CD4-positive, alpha-beta T cell treated with Interleukin-17A for 1 hour (primary cell): ENCODE measurements around the gene RCOR1.
A peak's percentile ranks its signal among the peaks of the same experiment; 100 is the strongest.
"Not testable (repeated sequence)": the region's sequence is repeated elsewhere in the genome, so short reads cannot be mapped to it uniquely, and the experiment has no call there.

Experiments
- DNase-seq: peaks from one replicate; pipeline ENCODE4 v3.0.0-alpha.2; 2020

The RCOR1 gene

DNA sequence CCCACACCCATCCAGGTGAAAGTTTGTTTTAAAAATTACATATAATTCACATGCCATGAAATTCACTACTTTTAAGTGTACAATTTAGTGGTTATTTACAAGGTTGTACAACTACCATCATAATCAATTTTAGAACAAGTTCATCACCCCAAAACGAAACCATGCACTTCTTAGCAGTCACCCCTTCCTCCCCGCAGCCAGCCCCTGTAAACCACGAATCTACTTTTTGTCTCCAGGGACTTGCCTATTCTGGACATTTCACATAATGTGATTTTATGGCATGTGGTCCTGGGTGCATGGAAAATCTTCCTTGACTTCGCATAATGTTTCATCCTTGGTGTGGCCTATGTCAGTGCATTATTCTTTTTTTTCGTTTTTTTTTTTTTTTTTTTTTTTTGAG is 165.6 kb downstream of the RCOR1 start:
- DNase-seq = no peak

DNA sequence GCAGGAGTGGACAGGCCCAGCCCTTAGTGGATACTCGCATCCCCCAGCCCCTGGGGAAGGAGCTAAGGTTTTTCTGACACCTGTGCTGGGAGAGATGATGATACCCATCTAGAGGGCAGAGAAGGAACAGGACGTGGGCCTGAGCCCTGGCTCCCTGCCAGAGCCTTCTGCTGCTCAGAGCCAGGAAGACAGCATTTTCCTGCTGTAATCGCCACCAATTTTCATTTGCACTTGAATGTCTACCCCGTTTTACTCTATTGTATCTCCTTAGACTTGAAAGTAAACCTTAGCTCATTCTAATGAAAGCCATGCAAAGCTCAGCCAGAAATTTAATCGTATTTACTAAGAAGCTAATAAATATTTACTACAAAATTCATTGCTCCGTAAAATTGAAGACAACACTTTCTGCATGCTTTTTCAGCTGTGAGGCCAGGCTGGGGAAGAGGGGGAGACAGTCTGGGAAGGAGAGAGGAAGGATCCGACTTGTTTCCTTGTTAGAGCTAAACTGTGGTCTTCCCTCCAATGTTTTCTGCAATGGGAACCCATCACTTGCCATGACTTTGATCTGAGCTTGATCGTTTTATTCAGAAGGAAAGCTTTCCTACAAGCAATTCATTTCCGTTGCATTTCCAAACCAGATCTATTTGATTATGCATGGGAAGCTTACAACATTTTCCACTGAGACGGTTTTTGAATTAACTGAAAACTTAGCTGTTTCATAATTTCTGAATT is 167.2 kb downstream of the RCOR1 start:
- DNase-seq = no peak

DNA sequence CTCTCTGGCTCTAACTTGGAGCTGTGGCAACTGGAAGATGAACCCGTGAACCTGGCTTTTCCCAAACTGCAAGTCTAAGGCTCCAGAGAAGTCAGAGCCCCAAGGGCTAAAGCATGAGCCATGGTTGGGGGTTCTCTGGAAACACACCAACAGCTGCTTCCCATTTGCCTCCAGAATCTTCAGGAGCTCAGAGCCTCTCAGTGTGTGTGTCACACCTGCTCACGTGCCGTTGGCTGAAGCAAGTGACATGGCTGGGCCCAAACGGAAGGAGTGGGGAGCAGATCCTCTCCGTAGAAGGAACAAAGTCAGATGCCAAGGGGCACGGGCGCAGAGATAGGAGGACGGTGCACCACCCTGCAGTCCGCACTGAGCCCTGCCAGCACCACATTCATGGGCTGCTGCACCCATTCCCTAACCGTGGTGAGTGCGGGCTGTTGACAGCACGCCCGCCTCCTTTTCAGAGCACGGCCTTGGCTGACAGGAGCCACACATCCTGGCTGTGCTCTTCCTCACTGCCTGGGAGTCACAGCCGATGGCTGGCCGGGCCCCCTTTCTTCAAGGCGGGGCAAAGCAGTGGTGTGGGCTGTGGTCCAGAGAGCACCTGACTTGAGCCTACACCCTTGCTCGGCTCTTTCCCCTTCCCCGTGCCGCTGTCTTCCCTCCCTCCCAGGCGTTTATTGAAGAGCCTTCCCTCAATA is 168.2 kb downstream of the RCOR1 start:
- DNase-seq = no peak

DNA sequence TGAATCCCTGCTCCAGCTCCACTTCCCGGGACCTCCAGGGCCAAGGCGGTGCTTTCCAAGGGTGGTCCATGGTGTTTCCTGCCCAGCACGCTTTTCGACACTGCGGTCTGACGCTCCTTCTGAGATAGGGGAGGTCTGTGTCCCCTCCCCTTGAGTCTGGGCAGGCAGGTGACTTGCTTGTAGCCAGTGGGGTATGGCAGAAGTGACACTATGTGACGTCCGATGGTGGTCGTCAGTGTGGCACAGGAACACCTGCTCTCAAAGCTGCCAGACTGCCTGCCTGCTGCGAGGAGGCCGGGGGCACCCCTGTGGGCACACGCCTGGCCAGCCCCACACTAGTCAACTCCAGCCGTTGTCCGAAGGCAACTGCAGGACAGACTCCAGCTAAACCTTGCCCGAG is 168.8 kb downstream of the RCOR1 start:
- DNase-seq = no peak

DNA sequence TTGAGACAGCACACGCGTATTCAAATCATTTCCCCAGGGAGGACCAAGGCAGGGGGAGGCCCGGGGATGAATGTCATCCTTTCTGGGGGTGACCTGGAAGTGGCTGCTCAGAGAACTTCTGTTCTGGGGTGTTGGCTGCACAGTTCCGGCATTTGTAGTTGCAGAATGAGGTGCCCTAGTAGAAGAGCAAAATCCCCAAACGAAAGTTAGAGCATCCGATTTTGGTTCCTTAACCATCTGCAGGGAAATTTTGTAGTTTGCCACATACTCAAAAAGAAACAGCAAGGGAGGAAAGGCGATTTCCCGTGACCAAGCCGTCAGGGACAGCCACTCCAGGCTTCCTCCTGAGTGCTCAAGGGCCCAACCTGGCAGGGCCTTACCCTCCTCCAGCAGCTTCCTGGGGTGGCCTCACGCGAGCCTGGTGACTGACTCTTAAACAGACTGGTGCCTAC is 171.8 kb downstream of the RCOR1 start:
- DNase-seq = no peak

DNA sequence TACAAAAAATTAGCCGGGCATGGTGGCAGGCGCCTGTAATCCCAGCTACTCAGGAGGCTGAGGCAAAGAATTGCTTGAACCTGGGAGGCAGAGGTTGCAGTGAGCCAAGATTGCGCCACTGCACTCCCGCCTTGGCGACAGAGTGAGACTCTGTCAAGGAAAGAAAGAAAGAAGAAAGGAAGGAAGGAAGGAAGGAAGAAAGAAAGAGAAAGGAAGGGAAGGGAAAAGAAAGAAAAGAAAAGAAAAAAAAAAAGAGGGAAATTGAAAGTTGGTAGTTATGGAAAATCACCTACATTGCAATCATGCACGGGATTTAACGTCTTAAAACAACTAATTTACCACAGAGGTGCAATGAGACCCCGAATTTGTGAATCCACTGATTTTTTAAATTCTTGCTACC is 173.3 kb downstream of the RCOR1 start:
- not testable (repeated sequence) for DNase-seq

DNA sequence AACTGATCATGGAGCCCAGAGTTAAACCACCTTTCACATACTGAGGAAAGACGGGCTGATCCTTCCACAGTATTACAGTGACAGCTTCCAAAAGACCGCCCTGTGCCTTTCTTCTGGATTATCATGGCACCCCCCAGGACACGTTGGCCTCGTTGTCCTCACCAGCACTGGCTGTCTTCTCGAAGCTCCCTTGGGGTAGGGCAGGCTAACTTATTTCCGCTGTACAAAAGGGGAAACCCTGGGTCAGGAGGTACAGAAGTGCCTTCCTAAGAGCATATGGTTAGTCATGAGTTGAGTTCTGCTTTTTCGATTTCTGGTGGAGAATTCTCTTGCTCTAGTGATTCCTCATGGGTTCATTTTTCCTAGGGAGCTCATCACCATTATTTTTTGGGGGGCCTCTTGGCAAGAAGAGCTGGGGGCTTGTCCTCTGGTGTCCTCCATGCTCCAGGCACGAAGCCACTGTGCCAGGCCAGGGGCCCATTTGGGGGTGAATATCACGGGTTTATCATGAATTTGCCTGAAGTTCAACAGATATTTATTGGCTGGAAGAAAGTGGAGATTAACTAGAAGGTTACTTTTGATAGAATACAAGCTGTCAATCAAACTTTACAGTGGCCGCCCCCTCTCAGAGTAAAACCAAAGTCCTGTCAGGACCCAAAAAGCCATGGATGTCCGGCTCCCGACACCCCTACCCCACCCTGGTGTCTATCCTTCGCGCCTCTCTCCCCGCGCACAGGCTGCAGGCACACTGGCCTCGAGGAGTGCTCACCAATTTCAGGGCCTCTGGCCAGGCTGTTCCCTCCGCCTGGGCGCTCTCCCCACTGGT is 176.0 kb downstream of the RCOR1 start:
- no peak for DNase-seq

DNA sequence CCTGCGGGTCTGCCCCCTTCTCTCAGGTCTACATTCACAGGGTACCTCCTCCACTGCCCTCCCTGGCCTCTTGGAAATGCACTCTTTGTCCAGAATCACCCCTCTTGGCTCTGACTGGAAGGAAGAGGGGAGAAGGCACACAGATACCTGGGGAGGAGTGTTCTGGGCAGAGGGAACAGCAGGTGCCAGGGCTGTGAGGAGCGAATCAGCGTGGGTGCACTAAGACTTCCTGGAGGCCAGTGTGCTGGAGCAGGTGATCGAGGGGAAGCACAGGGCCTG is 176.5 kb downstream of the RCOR1 start:
- no peak for DNase-seq

DNA sequence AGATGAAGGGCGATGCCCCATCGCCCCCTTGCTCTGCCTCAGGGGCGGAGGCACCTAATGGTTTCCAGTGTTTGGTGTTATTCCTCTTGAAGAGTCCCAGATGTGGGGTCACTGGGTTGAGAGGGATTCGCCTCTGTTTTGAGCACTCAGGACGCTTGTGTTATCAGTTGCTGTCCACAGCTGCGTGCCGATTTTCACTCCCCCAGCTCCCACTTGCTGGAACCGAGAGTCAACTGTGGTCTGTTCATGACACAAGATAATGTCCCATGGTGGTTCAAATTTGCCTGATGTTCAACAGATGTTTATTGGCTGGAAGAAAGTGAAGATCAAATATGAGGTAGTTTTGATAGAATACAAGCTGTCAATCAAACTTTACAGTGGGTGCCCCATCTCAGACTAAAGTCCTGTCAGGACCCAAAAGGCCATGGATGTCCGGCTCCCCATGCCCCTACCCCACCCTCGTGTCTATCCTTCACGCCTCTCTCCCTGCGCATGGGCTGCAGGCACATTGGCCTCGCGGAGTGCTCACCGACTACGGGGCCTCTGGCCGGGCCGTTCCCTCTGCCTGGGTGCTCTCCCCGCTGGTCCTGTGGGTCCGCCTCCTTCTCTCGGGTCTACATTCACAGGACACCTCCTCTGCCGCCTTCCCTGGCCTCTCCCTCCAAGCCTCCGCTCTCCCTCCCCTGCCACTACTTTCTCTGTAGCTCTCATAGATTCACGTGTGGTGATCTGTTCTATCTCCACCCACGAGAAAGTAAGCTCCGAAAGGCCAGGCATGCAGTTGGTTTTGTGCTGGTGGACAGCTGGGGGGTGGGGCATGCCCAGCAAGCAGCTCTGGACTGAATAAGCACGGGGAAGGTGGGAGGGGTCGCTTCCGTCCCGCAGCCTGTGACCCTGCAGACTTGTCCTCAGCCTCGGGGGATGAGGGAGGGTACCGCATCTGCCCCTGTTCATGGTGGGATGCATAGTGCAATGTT is 178.0 kb downstream of the RCOR1 start:
- DNase-seq = no peak

DNA sequence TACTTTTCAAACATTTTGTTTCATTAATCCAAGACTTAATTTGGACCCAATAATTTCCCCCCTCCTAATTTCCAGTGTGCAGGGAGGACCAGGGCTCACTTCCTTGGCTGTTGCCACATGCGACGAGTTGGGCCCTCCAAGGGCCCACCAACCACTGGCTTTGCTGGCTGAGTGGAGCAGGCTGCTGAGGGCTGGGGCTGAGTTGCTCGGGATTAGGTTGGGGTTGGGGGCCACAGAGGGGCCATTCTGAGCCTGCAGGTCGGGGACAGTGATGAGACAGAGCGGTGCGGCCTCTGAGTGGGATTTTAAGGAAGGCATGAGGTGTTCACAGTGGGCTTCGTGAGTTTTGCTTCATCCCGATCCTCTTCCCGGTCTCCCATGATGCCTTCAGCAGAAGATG is 178.7 kb downstream of the RCOR1 start:
- DNase-seq = no peak

DNA sequence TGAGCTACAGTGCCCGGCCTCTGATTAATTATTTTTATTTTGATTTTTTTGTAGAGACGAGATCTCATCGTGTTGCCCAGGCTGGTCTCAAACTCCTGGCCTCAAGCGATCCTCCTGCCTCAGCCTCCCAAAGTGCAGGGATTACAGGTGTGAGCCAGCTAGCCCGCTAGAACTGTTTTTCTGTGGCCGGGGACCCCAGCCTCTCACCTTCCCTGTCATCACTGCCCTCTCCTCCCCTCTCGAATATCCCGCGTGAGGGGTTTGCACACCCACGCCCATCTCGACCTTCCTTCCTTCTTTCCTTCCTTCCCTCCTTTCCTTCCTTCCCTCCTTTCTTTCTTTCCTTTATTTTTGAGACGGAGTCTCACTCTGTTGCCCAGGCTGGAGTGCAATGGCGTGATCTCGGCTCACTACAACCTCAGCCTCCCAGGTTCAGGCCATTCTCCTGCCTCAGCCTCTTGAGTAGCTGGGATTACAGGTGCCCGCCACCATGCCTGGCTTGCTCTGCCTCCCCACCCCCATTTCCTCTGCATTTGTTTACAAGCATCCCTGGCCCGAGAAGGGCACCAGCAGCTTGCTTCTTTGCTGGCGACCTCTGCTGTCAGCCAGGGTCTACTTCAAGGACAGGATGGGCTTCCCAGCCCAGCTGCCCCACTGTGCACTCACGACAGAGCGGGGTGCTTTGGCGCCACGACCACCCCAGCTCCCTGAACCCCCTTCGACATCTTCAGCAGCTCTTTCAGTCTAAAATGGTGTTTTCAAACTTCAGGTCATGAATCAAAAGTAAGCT is 180.5 kb downstream of the RCOR1 start:
- no peak for DNase-seq

DNA sequence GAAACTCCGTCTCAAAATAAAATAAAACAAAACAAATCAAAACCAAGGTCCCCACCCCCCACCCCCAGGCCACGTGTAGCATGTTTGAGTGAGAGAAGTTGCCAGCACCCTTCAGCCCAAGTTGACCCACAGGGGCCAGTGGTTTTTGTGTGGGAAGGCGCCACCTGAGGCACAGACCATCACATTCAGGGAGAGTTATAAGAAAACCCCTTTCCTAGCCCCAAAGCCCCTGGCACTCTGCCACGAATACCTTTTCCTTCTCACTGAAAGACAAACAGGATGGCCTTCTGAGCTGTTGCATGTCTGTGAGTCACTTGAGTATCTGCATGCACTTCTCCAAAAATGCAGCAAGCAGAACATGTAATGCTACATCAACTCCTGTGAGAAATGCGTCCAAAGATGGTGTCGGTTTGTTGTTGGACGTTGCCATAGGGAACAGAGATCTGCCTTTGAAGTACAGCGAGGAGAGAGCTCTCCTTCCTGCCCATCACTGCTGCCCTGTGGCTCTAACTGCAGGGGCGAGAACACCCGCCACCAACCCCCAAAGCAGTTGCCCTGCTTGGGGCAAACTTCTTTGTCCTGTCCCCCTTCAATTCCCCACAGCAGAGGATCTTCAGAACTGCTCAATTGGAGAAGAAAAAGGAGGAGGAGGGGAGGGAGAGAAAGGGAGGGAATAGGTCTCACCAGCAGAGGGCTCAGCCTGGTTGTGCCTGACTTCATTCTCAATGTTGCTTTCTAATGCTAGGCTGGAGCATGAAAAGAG is 182.1 kb downstream of the RCOR1 start:
- peak; percentile 84 for DNase-seq

DNA sequence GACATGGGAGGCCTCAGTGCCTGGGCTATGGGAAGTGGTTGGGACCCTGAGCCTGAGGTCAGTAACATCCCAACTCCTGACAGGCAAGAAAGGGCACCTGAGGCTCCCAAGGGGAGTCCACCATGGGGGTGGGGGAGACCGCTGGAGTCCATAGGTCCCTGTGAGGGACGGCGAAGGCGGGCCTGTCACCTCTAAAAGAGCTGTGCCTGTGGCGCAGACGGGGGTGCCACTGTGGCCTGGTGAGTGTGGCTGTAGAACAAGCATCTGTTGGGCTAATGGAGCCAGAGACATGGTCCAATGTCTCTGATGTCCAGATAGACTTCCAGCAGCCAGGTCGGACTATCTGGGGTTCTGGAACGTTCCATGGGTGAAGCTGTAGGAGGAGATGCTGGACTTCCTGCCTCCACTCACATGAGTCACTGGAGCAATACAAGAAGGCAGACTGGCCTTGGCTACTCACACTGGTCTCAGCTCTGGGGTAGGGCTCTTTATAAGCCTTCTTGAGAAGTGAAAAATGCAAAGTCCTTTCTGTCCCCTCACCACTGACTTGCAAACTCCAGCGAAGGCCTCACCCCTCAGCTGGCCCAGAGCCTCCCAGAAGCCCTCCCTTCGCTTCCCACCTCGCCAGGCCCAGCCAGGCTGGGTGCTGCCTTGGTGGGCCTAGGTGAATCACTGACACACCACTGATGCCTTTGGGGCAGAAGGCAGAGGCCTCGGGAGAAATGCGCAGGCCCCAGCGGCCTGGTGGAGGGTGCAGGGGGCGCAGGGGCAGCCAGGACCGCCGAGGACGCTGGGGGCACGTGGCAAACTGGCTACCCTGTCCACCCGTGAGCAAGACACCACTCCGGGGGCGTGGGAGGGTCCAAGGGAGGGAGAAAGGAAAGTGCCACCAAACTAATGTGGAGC is 183.7 kb downstream of the RCOR1 start:
- no peak for DNase-seq

DNA sequence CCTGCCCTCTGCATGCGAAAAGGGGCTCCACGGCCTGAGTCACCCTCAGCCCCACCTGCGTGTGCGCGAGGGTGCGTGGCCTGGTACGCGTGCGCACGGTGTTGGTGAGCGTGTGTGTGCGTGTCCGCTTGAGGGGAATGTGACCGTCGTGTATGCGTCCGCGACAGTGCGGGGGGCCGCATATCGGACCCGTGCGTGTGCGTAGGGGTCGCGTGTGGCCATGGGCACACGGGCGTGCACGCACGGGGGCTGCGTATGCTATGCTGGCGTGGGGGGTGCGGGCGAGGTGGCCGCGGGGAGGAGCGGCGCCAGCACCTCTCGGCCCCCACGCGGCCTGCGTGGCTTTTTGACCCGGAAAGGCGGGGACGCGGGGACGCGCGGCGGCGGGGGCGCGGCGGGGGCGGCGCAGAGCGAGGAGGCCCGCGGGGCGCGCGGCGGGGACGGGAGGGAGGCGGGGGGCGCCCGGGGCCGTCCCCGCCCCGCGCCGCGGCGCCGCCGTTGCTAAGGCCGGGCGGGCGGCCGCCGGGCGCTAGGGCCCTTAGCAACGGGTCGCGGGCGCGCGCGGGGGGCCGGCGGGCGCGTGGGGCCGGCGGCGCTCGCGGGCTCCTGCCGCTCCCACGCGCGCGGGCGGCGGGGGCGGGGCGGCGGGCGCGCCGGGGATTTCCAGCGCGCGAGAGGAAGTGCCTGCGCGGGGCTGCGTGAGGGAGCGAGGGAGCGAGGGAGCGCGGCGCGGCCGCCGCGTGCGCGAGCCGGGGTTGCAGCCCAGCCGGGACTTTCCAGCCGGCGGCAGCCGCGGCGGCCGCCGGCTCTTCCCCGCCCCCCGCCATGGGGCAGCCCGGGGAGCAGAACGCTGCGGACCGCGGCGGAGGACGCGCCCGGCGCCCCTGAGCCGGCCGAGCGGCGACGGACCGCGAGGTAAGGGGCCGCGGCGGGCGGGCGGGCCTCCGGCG is 184.6 kb downstream of the RCOR1 start, which contains the start of gene TRAF3:
TSS of gene TRAF3 (plus strand) at position 689 of the 950 bp plus-strand sequence. CDS start 92,753 bp downstream, outside the sequence.
- DNase-seq = peak; percentile 92

DNA sequence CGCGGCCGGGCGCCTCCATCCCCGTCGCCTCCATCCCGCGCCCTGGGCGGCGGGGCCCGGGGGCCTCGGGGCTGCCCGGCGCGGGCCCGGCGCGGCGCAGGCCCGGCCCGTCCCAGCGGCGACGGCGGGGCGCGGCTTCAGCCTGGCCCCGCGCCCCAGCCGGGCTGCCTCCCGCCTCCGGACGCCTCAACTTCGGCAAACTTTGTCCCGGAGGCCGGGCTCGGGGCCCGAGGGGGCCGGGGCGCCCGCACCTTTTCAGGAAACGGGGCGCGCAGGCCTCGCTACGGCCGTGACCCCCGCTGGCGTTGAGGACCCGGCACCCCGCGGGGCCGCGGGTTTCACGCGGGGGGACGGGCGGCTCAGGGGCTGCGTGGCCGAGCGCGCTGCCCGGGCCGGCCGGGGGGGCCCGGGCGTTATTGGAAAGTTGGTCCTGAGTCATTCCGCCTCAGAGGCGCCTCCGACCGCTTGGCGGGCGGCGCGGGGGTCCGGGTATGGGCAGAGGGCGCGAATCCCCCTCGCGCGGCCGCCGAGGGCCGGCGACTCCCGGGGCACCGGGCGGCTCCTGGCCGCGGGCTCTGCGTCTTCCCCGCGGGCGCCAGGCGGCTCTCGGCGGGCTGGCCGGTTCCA is 185.4 kb downstream of the RCOR1 start:
- no peak for DNase-seq

DNA sequence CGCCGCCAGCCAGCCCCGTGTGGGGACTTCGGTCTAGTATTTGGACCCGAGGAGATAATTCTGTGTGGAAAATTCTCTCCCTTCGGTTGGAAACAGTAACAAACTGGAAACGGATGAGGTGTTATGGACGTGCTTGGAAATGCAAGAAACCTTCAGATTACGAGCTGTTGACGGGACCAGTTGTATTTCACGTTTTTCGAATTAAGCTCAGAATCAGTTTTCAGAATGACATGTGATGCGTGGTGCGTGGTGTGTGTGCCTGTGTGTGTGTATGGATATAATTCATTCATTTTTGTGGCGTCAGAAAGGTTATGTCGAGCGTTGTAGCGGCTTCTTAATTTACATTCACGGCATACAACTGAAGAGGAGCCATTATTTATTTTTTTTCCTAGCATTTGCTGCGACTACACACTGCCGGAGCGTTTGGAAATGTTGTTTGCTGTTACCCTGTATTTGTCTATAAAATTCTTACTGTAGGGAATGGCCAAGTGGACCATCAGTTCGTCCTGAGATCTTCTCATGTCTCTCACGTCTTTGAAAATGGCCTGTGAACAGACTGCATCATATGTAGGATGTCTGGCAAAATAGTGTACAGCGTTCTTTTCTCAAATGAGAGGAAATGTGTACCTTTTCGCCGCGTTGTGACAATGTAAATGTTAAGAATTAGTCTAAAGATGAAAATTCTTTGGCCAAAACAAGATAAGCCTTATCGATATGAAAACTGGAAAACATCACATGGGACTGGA is 186.1 kb downstream of the RCOR1 start:
- DNase-seq = peak; percentile 42

DNA sequence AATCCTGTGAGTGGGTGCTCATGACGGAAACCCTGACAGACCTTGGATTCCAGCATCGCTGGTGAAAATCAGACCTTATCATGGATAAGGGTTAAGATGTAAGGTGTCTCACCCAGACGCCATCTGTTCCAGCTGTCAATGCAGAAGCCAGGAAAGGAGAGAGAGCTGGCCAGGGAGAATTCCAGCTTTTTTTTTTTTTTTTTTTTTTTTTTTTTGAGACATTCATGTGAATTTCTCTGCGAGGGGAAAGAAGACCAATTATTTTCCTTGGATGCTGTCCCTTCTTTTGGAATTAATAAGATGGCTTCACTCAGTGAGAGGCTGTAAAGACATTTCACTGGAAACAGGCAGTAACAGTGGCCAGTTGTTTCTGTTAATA is 186.6 kb downstream of the RCOR1 start:
- no peak for DNase-seq
